ENCODE data around the gene KAZN. TPM values are rescaled to one million over a fixed set of nuclear protein-coding genes. Genes with fewer than 3 reads are reported as not detected.

Gene KAZN
- polyA plus RNA-seq, 1 donor (not counting 4 experiments of a cell fraction or from before 2014, with no cell fraction given) = 5.9 TPM

DNA sequence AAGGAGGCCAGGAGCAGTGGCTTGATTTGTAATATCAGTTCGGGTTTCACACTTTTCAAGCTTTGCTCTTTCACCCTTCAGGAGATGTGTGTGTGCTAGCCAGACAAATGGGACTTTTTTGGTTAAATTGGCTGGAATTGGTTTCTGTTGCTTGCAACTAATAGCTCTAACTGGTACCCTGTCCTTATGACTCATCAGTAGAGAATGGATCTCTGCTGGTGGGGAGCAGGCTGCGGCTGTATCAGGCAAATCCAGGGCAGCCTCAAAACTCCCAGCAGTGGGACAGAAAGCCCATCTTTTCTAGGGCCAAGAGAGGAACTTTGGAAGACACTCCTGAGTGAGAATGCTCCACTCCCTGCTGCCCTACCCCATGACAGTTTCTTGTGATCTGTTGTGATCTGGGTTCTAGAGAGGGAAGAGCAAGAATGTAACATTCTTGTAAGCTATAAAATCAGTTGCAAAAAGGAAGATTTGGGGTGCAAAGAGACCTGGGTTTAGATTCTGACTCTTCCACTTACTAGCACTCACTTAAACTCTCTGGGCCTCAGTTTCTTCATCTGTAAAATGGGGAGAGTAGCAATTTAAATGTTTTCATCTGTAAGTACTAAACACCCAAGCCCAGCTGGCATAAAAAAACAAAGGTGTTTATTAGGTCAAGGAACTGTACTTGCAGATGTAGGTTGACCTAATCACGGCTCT is 298.0 kb downstream of the KAZN start:
- no peaks in the 10 kb centered on the region for H3K9me1 ChIP-seq (ENCODE audit: control insufficient read depth, extremely low read depth, insufficient read depth, low read length)
- no peaks in the 10 kb centered on the region for H3K9me3 ChIP-seq (ENCODE audit: control insufficient read depth, low read depth, low read length)
- dilution Hi-C loops (cut with MboI; ENCODE audit: extremely low pct_ligation_motif_present, low sequenced_read_pairs) = no loop called here

DNA sequence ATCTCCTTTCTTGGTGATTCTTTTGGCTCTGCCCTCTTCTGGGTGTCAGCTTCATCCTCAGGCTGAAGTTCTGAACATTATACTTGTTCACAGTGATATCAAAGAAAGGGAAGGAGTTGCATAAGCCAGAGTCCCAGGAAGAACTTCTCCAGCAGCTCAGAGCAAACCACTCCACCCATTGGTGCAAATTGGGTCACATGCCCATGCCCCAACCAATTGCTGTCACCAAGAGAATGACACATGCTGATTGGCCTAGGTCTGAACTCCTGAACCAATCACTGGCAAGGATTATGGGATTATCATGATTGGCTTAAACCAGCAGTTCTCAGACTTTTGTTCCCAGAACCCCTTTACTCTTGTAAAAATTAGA is 298.6 kb downstream of the KAZN start:
- no peaks in the 10 kb centered on the region for H3K79me2 ChIP-seq (ENCODE audit: control insufficient read depth, insufficient read depth, low read length)
- no peaks in the 10 kb centered on the region for H3K36me3 ChIP-seq (ENCODE audit: control insufficient read depth in 2 of 2, extremely low read depth in 1 of 2, insufficient read depth in 2 of 2, low read length in 2 of 2)
- H3K4me1 ChIP-seq (ENCODE audit: control insufficient read depth, extremely low read depth, insufficient read depth, low read length) = peaks cover 13% of the 10 kb centered on the region
- TF ChIP-seq, protein P1, sequence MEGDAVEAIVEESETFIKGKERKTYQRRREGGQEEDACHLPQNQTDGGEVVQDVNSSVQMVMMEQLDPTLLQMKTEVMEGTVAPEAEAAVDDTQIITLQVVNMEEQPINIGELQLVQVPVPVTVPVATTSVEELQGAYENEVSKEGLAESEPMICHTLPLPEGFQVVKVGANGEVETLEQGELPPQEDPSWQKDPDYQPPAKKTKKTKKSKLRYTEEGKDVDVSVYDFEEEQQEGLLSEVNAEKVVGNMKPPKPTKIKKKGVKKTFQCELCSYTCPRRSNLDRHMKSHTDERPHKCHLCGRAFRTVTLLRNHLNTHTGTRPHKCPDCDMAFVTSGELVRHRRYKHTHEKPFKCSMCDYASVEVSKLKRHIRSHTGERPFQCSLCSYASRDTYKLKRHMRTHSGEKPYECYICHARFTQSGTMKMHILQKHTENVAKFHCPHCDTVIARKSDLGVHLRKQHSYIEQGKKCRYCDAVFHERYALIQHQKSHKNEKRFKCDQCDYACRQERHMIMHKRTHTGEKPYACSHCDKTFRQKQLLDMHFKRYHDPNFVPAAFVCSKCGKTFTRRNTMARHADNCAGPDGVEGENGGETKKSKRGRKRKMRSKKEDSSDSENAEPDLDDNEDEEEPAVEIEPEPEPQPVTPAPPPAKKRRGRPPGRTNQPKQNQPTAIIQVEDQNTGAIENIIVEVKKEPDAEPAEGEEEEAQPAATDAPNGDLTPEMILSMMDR (optimal IDR thresholded peaks at IDR 0.05 in 1 of 3, IDR thresholded peaks at IDR 0.05 in 1 of 3, conservative IDR thresholded peaks at IDR 0.05 in 1 of 3; ENCODE audit: extremely low read depth in 1 of 3, insufficient read depth in 2 of 3, low read length in 3 of 3) = no peak
- no peak for TF ChIP-seq EZH2 (IDR thresholded peaks at IDR 0.05; ENCODE audit: low read length)
- no peak overlapping the region for H3K27ac ChIP-seq (ENCODE audit: control insufficient read depth, insufficient read depth, low read length)
- no peak overlapping the region for H2AFZ ChIP-seq (ENCODE audit: control insufficient read depth, low read length)
- FAIRE-seq = no peak
- peaks cover 5% of the 10 kb centered on the region for H3K27me3 ChIP-seq (ENCODE audit: control insufficient read depth, extremely low read depth, insufficient read depth, low read length)
- H3K4me3 ChIP-seq (ENCODE audit: control insufficient read depth in 2 of 3, extremely low read depth in 1 of 3, insufficient read depth in 2 of 3, low read depth in 1 of 3, low read length in 3 of 3) = no peak overlapping the region
- no peak overlapping the region for H3K9ac ChIP-seq (ENCODE audit: control insufficient read depth, extremely low read depth, insufficient read depth, low read length)
- no peaks in the 10 kb centered on the region for H4K20me1 ChIP-seq (ENCODE audit: control insufficient read depth, extremely low read depth, insufficient read depth, low read length)
- H3K4me2 ChIP-seq (ENCODE audit: control insufficient read depth, extremely low read depth, insufficient read depth, low read depth, low read length) = no peak overlapping the region
- no peak for DNase-seq (ENCODE audit: low read depth, low spot score)
- no peaks in the 10 kb centered on the region for H3K9me3 ChIP-seq (ENCODE audit: control insufficient read depth, low read depth, low read length)
- no peaks in the 10 kb centered on the region for H3K9me1 ChIP-seq (ENCODE audit: control insufficient read depth, extremely low read depth, insufficient read depth, low read length)
- dilution Hi-C loops (cut with MboI; ENCODE audit: extremely low pct_ligation_motif_present, low sequenced_read_pairs) = no loop called here

More for the DNA sequence above, 298.0 kb downstream of the KAZN start:
- Histone ChIP-seq H3K4me2 (ENCODE audit: control insufficient read depth, extremely low read depth, insufficient read depth, low read depth, low read length) (no peak overlapping the region), H3K4me3 (ENCODE audit: control insufficient read depth in 2 of 3, extremely low read depth in 1 of 3, insufficient read depth in 2 of 3, low read depth in 1 of 3, low read length in 3 of 3) (no peak overlapping the region), H3K4me1 (ENCODE audit: control insufficient read depth, extremely low read depth, insufficient read depth, low read length) (peaks cover 13% of the 10 kb centered on the region), H3K36me3 (ENCODE audit: control insufficient read depth in 2 of 2, extremely low read depth in 1 of 2, insufficient read depth in 2 of 2, low read length in 2 of 2) (no peaks in the 10 kb centered on the region), H3K9ac (ENCODE audit: control insufficient read depth, extremely low read depth, insufficient read depth, low read length) (no peak overlapping the region), H4K20me1 (ENCODE audit: control insufficient read depth, extremely low read depth, insufficient read depth, low read length) (no peaks in the 10 kb centered on the region), H3K27ac (ENCODE audit: control insufficient read depth, insufficient read depth, low read length) (no peak overlapping the region), H3K27me3 (ENCODE audit: control insufficient read depth, extremely low read depth, insufficient read depth, low read length) (peaks cover 8% of the 10 kb centered on the region), H2AFZ (ENCODE audit: control insufficient read depth, low read length) (no peak overlapping the region), H3K79me2 (ENCODE audit: control insufficient read depth, insufficient read depth, low read length) (no peaks in the 10 kb centered on the region)
- FAIRE-seq (peak; percentile 63), DNase-seq (ENCODE audit: low read depth, low spot score) (no peak)
- TF ChIP-seq, protein P1 (optimal IDR thresholded peaks at IDR 0.05 in 1 of 3, IDR thresholded peaks at IDR 0.05 in 1 of 3, conservative IDR thresholded peaks at IDR 0.05 in 1 of 3; ENCODE audit: extremely low read depth in 1 of 3, insufficient read depth in 2 of 3, low read length in 3 of 3) = no peak
- no peak for TF ChIP-seq EZH2 (IDR thresholded peaks at IDR 0.05; ENCODE audit: low read length)
